Osteoblast (primary cell): ENCODE measurements around the gene ETV1. TPM values are rescaled to one million over a fixed set of nuclear protein-coding genes. Genes with fewer than 3 reads are reported as not detected.

Source experiments
- DNase-seq: peaks from one replicate; pipeline ENCODE4 v3.0.0; 2011; ENCODE audit warnings: low spot score, mixed read lengths; ENCODE audit not compliant: insufficient read length; ENCODE audit errors: missing footprints
- H2AFZ ChIP-seq: 2 replicates; pipeline ENCODE4 v1.6.0; 2011; ENCODE audit warnings: mild to moderate bottlenecking, low read length
- H3K27ac ChIP-seq: 2 replicates; pipeline ENCODE4 v1.5.1; 2011; ENCODE audit warnings: mild to moderate bottlenecking, low read depth, low read length, moderate library complexity
- H3K27me3 ChIP-seq: 2 replicates; pipeline ENCODE4 v1.6.0; 2012; ENCODE audit warnings: mild to moderate bottlenecking, control low read depth, inconsistent platforms, low read length, moderate library complexity; ENCODE audit not compliant: insufficient read depth
- H3K36me3 ChIP-seq: 2 replicates; pipeline ENCODE4 v1.5.1; 2011; ENCODE audit warnings: mild to moderate bottlenecking, low read length, control low read depth, moderate library complexity; ENCODE audit not compliant: insufficient read depth
- H3K4me1 ChIP-seq: 2 replicates; pipeline ENCODE4 v1.5.1; 2011; ENCODE audit warnings: mild to moderate bottlenecking, low read length, control low read depth, moderate library complexity; ENCODE audit not compliant: insufficient read depth
- H3K4me2 ChIP-seq: 2 replicates; pipeline ENCODE4 v1.6.0; 2011; ENCODE audit warnings: mild to moderate bottlenecking, low read length; ENCODE audit not compliant: insufficient read depth
- H3K4me3 ChIP-seq: fragments of 200-600 bp; sonication (generic); 3 replicates; pipeline ENCODE4 v1.5.1; 2012; ENCODE audit warnings: mild to moderate bottlenecking, low read length, inconsistent platforms; ENCODE audit not compliant: insufficient read depth
- H3K79me2 ChIP-seq: 2 replicates; pipeline ENCODE4 v1.6.0; 2012; ENCODE audit warnings: mild to moderate bottlenecking, low read length, control low read depth, inconsistent platforms; ENCODE audit not compliant: insufficient read depth
- H3K9me3 ChIP-seq: 2 replicates; pipeline ENCODE4 v1.5.1; 2011; ENCODE audit warnings: low read depth, low read length, control low read depth
- H4K20me1 ChIP-seq: 2 replicates; pipeline ENCODE4 v1.6.0; 2012; ENCODE audit warnings: mild to moderate bottlenecking, low read length, control low read depth; ENCODE audit not compliant: insufficient read depth
- total RNA-seq: library from RNA; depleted of rRNA; stranded (reverse); fragments of >200 nt; gene quantifications from 2 replicates; pipeline ENCODE4 v1.2.3, GENCODE V29; 2012
- TF ChIP-seq, protein P1 (sequence below): IDR thresholded peaks from 2 replicates; pipeline ENCODE4 v1.5.1; 2011; ENCODE audit warnings: mild to moderate bottlenecking, low read depth, low read length, moderate library complexity; ENCODE audit errors: extremely low read depth

ETV1 gene
- total RNA-seq, 1 donor, result 15.9 TPM

DNA sequence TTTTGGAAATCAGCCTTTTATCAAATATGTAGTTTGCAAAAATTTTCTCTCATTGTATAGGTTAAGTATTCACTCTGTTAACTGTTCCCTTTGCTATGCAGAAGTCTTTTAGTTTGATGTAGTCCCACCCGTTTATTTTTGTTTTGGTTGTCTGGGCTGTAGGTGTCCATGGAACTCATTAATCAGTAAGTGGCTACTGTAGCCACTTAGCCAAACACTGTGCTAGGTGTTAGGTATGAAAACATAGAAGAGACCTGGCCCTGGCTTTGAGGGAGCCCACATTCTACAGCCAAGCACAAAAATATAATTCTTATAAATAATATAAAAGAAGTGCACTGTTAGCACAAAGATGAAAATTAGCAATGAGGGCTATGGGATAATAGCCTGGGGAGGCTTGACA is 133.5 kb downstream of the ETV1 start:
- no peaks in the 10 kb centered on the region for H4K20me1 ChIP-seq
- H3K4me3 ChIP-seq, result no peak overlapping the region
- H2AFZ ChIP-seq, result no peak overlapping the region
- H3K9me3 ChIP-seq, result no peaks in the 10 kb centered on the region
- peaks cover 8% of the 10 kb centered on the region for H3K4me1 ChIP-seq
- H3K36me3 ChIP-seq, result no peaks in the 10 kb centered on the region
- no peak overlapping the region for H3K4me2 ChIP-seq
- no peaks in the 10 kb centered on the region for H3K27me3 ChIP-seq
- TF ChIP-seq, protein P1, sequence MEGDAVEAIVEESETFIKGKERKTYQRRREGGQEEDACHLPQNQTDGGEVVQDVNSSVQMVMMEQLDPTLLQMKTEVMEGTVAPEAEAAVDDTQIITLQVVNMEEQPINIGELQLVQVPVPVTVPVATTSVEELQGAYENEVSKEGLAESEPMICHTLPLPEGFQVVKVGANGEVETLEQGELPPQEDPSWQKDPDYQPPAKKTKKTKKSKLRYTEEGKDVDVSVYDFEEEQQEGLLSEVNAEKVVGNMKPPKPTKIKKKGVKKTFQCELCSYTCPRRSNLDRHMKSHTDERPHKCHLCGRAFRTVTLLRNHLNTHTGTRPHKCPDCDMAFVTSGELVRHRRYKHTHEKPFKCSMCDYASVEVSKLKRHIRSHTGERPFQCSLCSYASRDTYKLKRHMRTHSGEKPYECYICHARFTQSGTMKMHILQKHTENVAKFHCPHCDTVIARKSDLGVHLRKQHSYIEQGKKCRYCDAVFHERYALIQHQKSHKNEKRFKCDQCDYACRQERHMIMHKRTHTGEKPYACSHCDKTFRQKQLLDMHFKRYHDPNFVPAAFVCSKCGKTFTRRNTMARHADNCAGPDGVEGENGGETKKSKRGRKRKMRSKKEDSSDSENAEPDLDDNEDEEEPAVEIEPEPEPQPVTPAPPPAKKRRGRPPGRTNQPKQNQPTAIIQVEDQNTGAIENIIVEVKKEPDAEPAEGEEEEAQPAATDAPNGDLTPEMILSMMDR, result no peak
- DNase-seq, result no peak
- H3K79me2 ChIP-seq, result no peaks in the 10 kb centered on the region
- no peak overlapping the region for H3K27ac ChIP-seq

DNA sequence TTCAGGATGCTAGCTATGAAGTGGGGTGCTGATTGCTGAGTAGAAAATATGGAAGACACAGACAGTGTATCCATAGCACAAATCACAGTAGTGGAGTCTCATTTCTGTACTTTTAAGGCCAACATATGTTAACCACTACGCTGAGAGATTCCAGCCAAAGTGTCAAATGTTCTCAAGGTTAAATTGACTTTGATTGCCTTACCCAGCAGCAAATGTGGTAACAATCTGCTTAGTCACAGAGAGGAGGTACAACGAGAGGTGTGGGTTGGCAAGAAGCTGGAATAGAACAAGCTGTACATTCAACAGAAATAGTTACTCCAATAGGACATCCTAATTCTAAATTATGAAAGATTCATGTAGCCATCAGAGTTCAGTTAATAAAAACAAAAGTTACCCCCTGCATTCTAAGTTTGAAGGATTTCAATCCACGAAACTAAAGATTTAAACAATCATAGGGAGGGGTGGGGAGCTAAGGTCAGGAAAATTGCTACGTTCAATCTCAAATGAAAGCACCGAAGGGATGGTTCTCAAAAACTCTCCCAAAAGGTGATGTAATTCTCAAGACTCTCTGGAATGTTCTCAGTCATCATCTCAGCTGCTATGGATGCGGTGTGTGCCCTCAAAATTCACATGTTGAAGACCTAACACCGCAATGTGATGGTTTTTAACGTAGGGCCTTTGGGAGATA is 137.0 kb downstream of the ETV1 start:
- no peak overlapping the region for H3K27ac ChIP-seq
- no peaks in the 10 kb centered on the region for H4K20me1 ChIP-seq
- H3K4me1 ChIP-seq, result peaks cover 34% of the 10 kb centered on the region
- TF ChIP-seq, protein P1, result no peak
- no peaks in the 10 kb centered on the region for H3K36me3 ChIP-seq
- H3K27me3 ChIP-seq, result no peaks in the 10 kb centered on the region
- H3K4me2 ChIP-seq, result no peak overlapping the region
- no peaks in the 10 kb centered on the region for H3K9me3 ChIP-seq
- DNase-seq, result no peak
- peak overlapping the region; percentile 21 for H2AFZ ChIP-seq
- no peak overlapping the region for H3K4me3 ChIP-seq
- no peaks in the 10 kb centered on the region for H3K79me2 ChIP-seq

DNA sequence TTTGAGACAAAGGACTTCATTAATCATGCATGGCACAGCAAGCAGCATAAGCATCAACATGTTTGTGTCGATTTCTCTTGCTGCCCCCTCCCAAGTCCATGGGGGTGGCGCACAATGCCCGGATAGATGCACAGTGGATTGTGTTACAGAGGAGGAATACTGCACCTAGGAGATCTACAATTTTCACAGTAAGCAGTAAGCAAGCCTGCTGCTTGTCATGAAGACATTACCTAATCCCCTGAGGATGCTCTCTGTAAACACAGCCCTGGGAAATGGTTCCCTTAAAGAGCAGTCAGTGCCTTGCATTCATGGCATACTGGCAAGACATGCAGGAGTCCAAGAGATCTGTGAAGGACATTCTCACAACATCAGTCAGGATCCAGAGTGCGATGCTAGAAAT is 137.7 kb downstream of the ETV1 start:
- H3K4me3 ChIP-seq, result no peak overlapping the region
- peaks cover 34% of the 10 kb centered on the region for H3K4me1 ChIP-seq
- H3K79me2 ChIP-seq, result no peaks in the 10 kb centered on the region
- H3K4me2 ChIP-seq, result no peak overlapping the region
- no peaks in the 10 kb centered on the region for H3K9me3 ChIP-seq
- no peaks in the 10 kb centered on the region for H3K36me3 ChIP-seq
- H4K20me1 ChIP-seq, result no peaks in the 10 kb centered on the region
- H3K27ac ChIP-seq, result no peak overlapping the region
- no peaks in the 10 kb centered on the region for H3K27me3 ChIP-seq
- H2AFZ ChIP-seq, result no peak overlapping the region
- TF ChIP-seq, protein P1, result no peak
- no peak for DNase-seq

DNA sequence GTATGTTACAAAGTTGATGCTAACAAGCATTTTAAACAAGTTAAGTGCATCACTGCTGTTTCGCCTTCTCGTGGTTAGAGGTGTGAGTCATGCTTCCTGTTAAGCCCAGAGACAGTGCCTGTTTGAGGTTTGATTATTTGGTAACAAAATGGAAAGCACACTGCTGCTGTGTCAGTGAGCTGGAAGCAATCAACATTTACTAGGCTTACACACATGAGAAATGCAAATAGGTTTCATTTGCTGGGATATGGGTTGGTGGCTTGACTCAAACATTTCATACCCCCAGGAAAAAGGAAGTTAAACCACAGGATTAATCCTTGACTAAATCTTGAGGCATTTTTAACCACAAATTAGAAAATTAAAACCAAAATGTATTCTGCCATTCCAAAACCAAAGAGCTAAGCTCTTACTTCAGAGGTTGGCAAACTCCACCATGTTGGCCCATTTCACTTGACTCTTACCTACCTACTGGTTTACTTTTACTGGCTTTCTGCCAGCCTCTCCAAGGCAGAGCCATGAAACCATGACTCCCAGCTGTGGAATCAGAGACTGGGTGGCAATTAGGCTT is 139.2 kb downstream of the ETV1 start:
- H3K9me3 ChIP-seq, result no peaks in the 10 kb centered on the region
- TF ChIP-seq, protein P1, result no peak
- no peaks in the 10 kb centered on the region for H3K27me3 ChIP-seq
- H3K36me3 ChIP-seq, result no peaks in the 10 kb centered on the region
- H3K27ac ChIP-seq, result peak overlapping the region; percentile 81
- peak overlapping the region; percentile 67 for H3K4me2 ChIP-seq
- peak overlapping the region; percentile 54 for H2AFZ ChIP-seq
- DNase-seq, result peak; percentile 62
- H4K20me1 ChIP-seq, result no peaks in the 10 kb centered on the region
- peaks cover 37% of the 10 kb centered on the region for H3K4me1 ChIP-seq
- H3K4me3 ChIP-seq, result no peak overlapping the region
- H3K79me2 ChIP-seq, result no peaks in the 10 kb centered on the region
